IMR-90 (cell line): ENCODE results near the gene DHRS12. TPM values are rescaled to one million over a fixed set of nuclear protein-coding genes. Genes with fewer than 3 reads are reported as not detected.

Experiments used
- ATAC-seq: fragments of 200-7000 bp; cut with Tn5 transposase; 2 replicates; pipeline ENCODE4 v1.9.1; 2020; ENCODE audit warnings: low read depth, mild to moderate bottlenecking, moderate library complexity
- BruUV-seq: library from RNA; stranded (reverse); fragments of 400-500 nt; replicated peaks from 2 replicates; lab custom pipeline; 2021; lab: Mats Ljungman, UMichigan
- CTCF ChIA-PET: fragments of 300-600 bp; formaldehyde crosslinking; extraction: SDS; loops from one replicate; lab custom pipeline; 2021; ENCODE audit warnings: antibody characterized with exemption; lab: Yijun Ruan, JAX
- POLR2A ChIA-PET: fragments of 300-600 bp; sonication (Branson Sonifier 250); formaldehyde crosslinking; loops from one replicate; lab custom pipeline; 2022; ENCODE audit warnings: antibody characterized with exemption; ENCODE audit not compliant: unreplicated experiment; lab: Charles Lee
- DNase-seq: peaks from one replicate; pipeline ENCODE4 v3.0.0; 2013
- H2AFZ ChIP-seq: replicated peaks from 2 replicates; pipeline ENCODE3; 2013; ENCODE audit warnings: low read length, mild to moderate bottlenecking; ENCODE audit not compliant: poor library complexity
- H2AK5ac ChIP-seq: 2 replicates; pipeline ENCODE4 v1.6.1; 2013; ENCODE audit warnings: low read depth, low read length, inconsistent platforms
- H2AK9ac ChIP-seq: replicated peaks from 2 replicates; pipeline ENCODE3; 2013; ENCODE audit warnings: mild to moderate bottlenecking, low read depth, low read length, moderate library complexity; ENCODE audit not compliant: poor library complexity
- H2BK120ac ChIP-seq: 2 replicates; pipeline ENCODE4 v1.6.1; 2013; ENCODE audit warnings: low read depth, low read length, inconsistent platforms
- H2BK15ac ChIP-seq: 3 replicates; pipeline ENCODE4 v1.6.1; 2013; ENCODE audit warnings: low read depth, low read length, inconsistent platforms
- H2BK20ac ChIP-seq: 2 replicates; pipeline ENCODE4 v1.6.1; 2013; ENCODE audit warnings: low read depth, mild to moderate bottlenecking, inconsistent platforms, low read length, moderate library complexity
- H2BK5ac ChIP-seq: 2 replicates; pipeline ENCODE4 v1.6.1; 2013; ENCODE audit warnings: mild to moderate bottlenecking, low read depth, low read length, inconsistent platforms; ENCODE audit not compliant: poor library complexity, severe bottlenecking
- H3K14ac ChIP-seq: replicated peaks from 2 replicates; pipeline ENCODE4 v1.6.1; 2013; ENCODE audit warnings: low read depth, low read length, inconsistent platforms
- H3K18ac ChIP-seq: 2 replicates; pipeline ENCODE4 v1.6.1; 2013; ENCODE audit warnings: low read depth, low read length, control low read depth
- H3K23ac ChIP-seq: 2 replicates; pipeline ENCODE4 v1.6.1; 2013; ENCODE audit warnings: low read depth, low read length, inconsistent platforms
- H3K27ac ChIP-seq: 2 replicates; pipeline ENCODE4 v1.5.1; 2013; ENCODE audit warnings: mild to moderate bottlenecking, control low read depth, low read length; ENCODE audit not compliant: insufficient read depth
- H3K27me3 ChIP-seq: 2 replicates; pipeline ENCODE4 v1.6.1; 2013; ENCODE audit warnings: low read length; ENCODE audit not compliant: control insufficient read depth, insufficient read depth
- H3K36me3 ChIP-seq: 2 replicates; pipeline ENCODE4 v1.6.1; 2013; ENCODE audit warnings: low read length, mixed read lengths; ENCODE audit not compliant: control insufficient read depth, insufficient read depth
- H3K4ac ChIP-seq: 2 replicates; pipeline ENCODE4 v1.6.1; 2013; ENCODE audit warnings: low read depth, low read length, inconsistent platforms
- H3K4me1 ChIP-seq: 2 replicates; pipeline ENCODE4 v1.6.1; 2013; ENCODE audit warnings: low read length, mixed read lengths; ENCODE audit not compliant: control insufficient read depth, insufficient read depth
- H3K4me2 ChIP-seq: 2 replicates; pipeline ENCODE4 v1.6.1; 2013; ENCODE audit warnings: low read depth, mild to moderate bottlenecking, control low read depth, low read length, moderate library complexity
- H3K4me3 ChIP-seq: 2 replicates; pipeline ENCODE4 v1.5.1; 2013; ENCODE audit warnings: low read depth, mild to moderate bottlenecking, control low read depth, low read length, moderate library complexity; ENCODE audit not compliant: insufficient read depth
- H3K56ac ChIP-seq: 2 replicates; pipeline ENCODE4 v1.6.1; 2013; ENCODE audit warnings: low read length, inconsistent platforms; ENCODE audit not compliant: insufficient read depth; ENCODE audit errors: extremely low read depth
- H3K79me1 ChIP-seq, 2 experiments: 2 replicates each; pipeline ENCODE4 v1.6.1; 2013; ENCODE audit warnings: low read length in 2 of 2, inconsistent platforms in 1 of 2, low read depth in 1 of 2
- H3K9ac ChIP-seq: 2 replicates; pipeline ENCODE4 v1.6.1; 2013; ENCODE audit warnings: low read depth, low read length, control low read depth
- H3K9me1 ChIP-seq: 2 replicates; pipeline ENCODE4 v1.6.1; 2013; ENCODE audit warnings: low read length, inconsistent platforms; ENCODE audit not compliant: insufficient read depth
- H3K9me3 ChIP-seq: 2 replicates; pipeline ENCODE4 v1.6.1; 2013; ENCODE audit warnings: low read length; ENCODE audit not compliant: control insufficient read depth, insufficient read depth
- H4K20me1 ChIP-seq: 2 replicates; pipeline ENCODE4 v1.6.1; 2013; ENCODE audit warnings: low read length, inconsistent platforms; ENCODE audit not compliant: insufficient read depth
- H4K5ac ChIP-seq: 2 replicates; pipeline ENCODE4 v1.6.1; 2013; ENCODE audit warnings: mild to moderate bottlenecking, low read depth, low read length, control low read depth
- H4K8ac ChIP-seq, 2 experiments: 2 replicates each; pipeline ENCODE4 v1.6.1; 2013; ENCODE audit warnings: low read depth in 2 of 2, low read length in 2 of 2, control low read depth in 1 of 2, inconsistent platforms in 1 of 2
- H4K91ac ChIP-seq: 2 replicates; pipeline ENCODE4 v1.6.1; 2013; ENCODE audit warnings: low read depth, low read length, inconsistent platforms; ENCODE audit not compliant: insufficient read depth
- BHLHE40 ChIP-seq: fragments of 150-350 bp; IDR thresholded peaks from 2 replicates; pipeline ENCODE4 v1.6.1; 2016; ENCODE audit warnings: mild to moderate bottlenecking, low read depth, low read length
- CEBPB ChIP-seq: IDR thresholded peaks from 2 replicates; pipeline ENCODE4 v1.6.1; 2012; ENCODE audit warnings: low read depth, low read length, improper control_type of control experiment
- CHD1 ChIP-seq: IDR thresholded peaks from 2 replicates; pipeline ENCODE4 v1.6.1; 2012; ENCODE audit warnings: low read depth, low read length, improper control_type of control experiment
- CTCF ChIP-seq: conservative IDR thresholded peaks from 2 replicates; pipeline ENCODE4 v1.5.1; 2012; ENCODE audit warnings: mild to moderate bottlenecking, low read depth, low read length, improper control_type of control experiment
- ELK1 ChIP-seq: fragments of 150-350 bp; IDR thresholded peaks from 2 replicates; pipeline ENCODE4 v1.6.1; 2016; ENCODE audit warnings: low read depth, mild to moderate bottlenecking, low read length, moderate library complexity, borderline replicate concordance
- FOS ChIP-seq: fragments of 150-350 bp; IDR thresholded peaks from 2 replicates; pipeline ENCODE4 v1.6.1; 2016; ENCODE audit warnings: low read depth, low read length
- MAFK ChIP-seq: IDR thresholded peaks from 2 replicates; pipeline ENCODE4 v1.6.1; 2012; ENCODE audit warnings: low read depth, low read length, improper control_type of control experiment
- MAZ ChIP-seq: IDR thresholded peaks from 2 replicates; pipeline ENCODE4 v1.6.1; 2012; ENCODE audit warnings: low read depth, mild to moderate bottlenecking, low read length, improper control_type of control experiment, moderate library complexity, borderline replicate concordance
- MXI1 ChIP-seq: IDR thresholded peaks from 2 replicates; pipeline ENCODE4 v1.6.1; 2012; ENCODE audit warnings: low read depth, mild to moderate bottlenecking, low read length, moderate library complexity, borderline replicate concordance
- NFE2L2 ChIP-seq: fragments of 150-350 bp; IDR thresholded peaks from 2 replicates; pipeline ENCODE4 v1.6.1; 2016; ENCODE audit warnings: low read depth, mild to moderate bottlenecking, low read length
- POLR2A ChIP-seq: IDR thresholded peaks from 2 replicates; pipeline ENCODE4 v1.6.1; 2012; ENCODE audit warnings: mild to moderate bottlenecking, low read depth, low read length
- RAD21 ChIP-seq: IDR thresholded peaks from 2 replicates; pipeline ENCODE4 v1.6.1; 2012; ENCODE audit warnings: low read length, improper control_type of control experiment
- RCOR1 ChIP-seq: IDR thresholded peaks from 2 replicates; pipeline ENCODE4 v1.6.1; 2012; ENCODE audit warnings: mild to moderate bottlenecking, low read length, improper control_type of control experiment; ENCODE audit not compliant: insufficient replicate concordance
- RFX5 ChIP-seq: IDR thresholded peaks from 2 replicates; pipeline ENCODE4 v1.8.0; 2012; ENCODE audit warnings: low read depth, mild to moderate bottlenecking, low read length, moderate library complexity
- SMC3 ChIP-seq: fragments of 150-350 bp; IDR thresholded peaks from 2 replicates; pipeline ENCODE4 v1.6.1; 2016; ENCODE audit warnings: low read depth, mild to moderate bottlenecking, antibody characterized with exemption, low read length, moderate library complexity
- WGBS, 2 experiments: methylation state at CpG; one replicate each; pipeline versions ENCODE4 v1.1.5 to v1.1.7; 2013; ENCODE audit warnings: missing lambda C conversion rate in 2 of 2; ENCODE audit not compliant: insufficient read length in 1 of 2; ENCODE audit errors: extremely low coverage in 2 of 2; 5-methylcytosine and 5-hydroxymethylcytosine counted together
- dilution Hi-C: fragments of 300-500 bp; cut with HindIII; formaldehyde crosslinking; loops from one replicate; pipeline ENCODE4 v1.14.3; 2018; ENCODE audit warnings: low sequenced_read_pairs; ENCODE audit not compliant: unreplicated experiment
- in situ Hi-C: fragments of 300-500 bp; cut with MboI; formaldehyde crosslinking; loops from 3 replicates; pipeline ENCODE4 v1.14.3; 2019; ENCODE audit warnings: low sequenced_read_pairs, inconsistent platforms, mixed read lengths
- intact Hi-C: fragments of 100-400 bp; cut with micrococcal nuclease; formaldehyde crosslinking; loops from 2 replicates; pipeline ENCODE4 v1.10.0; 2022
- polyA plus RNA-seq, 3 experiments: library from polyadenylated mRNA; depleted of rRNA; stranded (reverse); fragments of >200 nt; gene quantifications; 2 replicates each; pipeline ENCODE4 v1.2.3, GENCODE V29; 2012; ENCODE audit warnings: low replicate concordance in 1 of 3
- total RNA-seq: library from RNA; depleted of rRNA; stranded (reverse); fragments of >200 nt; gene quantifications from 2 replicates; pipeline ENCODE4 v1.2.3, GENCODE V29; 2012
- TF ChIP-seq, protein P1 (sequence below): fragments of 150-350 bp; IDR thresholded peaks from 2 replicates; pipeline ENCODE4 v1.6.1; 2017; ENCODE audit warnings: mild to moderate bottlenecking, antibody characterized with exemption, low read length, low read depth

DHRS12 gene
- total and polyA plus RNA-seq, 2 of the 4 experiments (the other 2 are of a cell fraction): 1.3 to 1.6 TPM

GRCh38 chr13:51822106-51822815, 18.3 kb upstream of the DHRS12 start:
- Histone ChIP-seq H2AFZ (no peak overlapping the region), H3K4ac (no peak overlapping the region), H3K36me3 (no peaks in the 10 kb centered on the region), H4K8ac (no peak overlapping the region), H3K23ac (no peak overlapping the region), H4K91ac (no peak overlapping the region), H3K9ac (no peak overlapping the region), H2BK20ac (no peak overlapping the region), H3K4me1 (no peaks in the 10 kb centered on the region), H3K4me3 (no peak overlapping the region), H3K9me1 (no peaks in the 10 kb centered on the region), H2BK120ac (no peak overlapping the region), H2AK5ac (no peak overlapping the region), H3K18ac (no peak overlapping the region), H2BK15ac (no peak overlapping the region), H3K79me1 (no peaks in the 10 kb centered on the region), H2BK5ac (no peak overlapping the region), H3K27ac (no peak overlapping the region), H4K5ac (no peak overlapping the region), H3K14ac (no peak overlapping the region), H4K20me1 (no peaks in the 10 kb centered on the region), H2AK9ac (no peak overlapping the region), H3K4me2 (no peak overlapping the region), H3K56ac (no peak overlapping the region), H3K27me3 (peaks cover 70% of the 10 kb centered on the region), H3K9me3 (no peaks in the 10 kb centered on the region)
- CTCF ChIA-PET: no interaction called here
- POLR2A ChIA-PET: no interaction called here
- intact Hi-C loops (no loop called here), dilution Hi-C loops (no loop called here), in situ Hi-C loops (no loop called here)
- TF ChIP-seq NFE2L2: no peak
- no peak for TF ChIP-seq MXI1
- TF ChIP-seq RCOR1: no peak
- no peak for TF ChIP-seq SMC3
- no peak for TF ChIP-seq POLR2A
- no peak for TF ChIP-seq BHLHE40
- TF ChIP-seq, protein P1, sequence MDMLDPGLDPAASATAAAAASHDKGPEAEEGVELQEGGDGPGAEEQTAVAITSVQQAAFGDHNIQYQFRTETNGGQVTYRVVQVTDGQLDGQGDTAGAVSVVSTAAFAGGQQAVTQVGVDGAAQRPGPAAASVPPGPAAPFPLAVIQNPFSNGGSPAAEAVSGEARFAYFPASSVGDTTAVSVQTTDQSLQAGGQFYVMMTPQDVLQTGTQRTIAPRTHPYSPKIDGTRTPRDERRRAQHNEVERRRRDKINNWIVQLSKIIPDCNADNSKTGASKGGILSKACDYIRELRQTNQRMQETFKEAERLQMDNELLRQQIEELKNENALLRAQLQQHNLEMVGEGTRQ: no peak
- no peak for TF ChIP-seq MAFK
- TF ChIP-seq CTCF: no peak
- no peak for TF ChIP-seq CEBPB
- no peak for TF ChIP-seq RAD21
- TF ChIP-seq FOS: no peak
- TF ChIP-seq ELK1: no peak
- TF ChIP-seq MAZ: no peak
- TF ChIP-seq RFX5: no peak
- no peak for TF ChIP-seq CHD1
- DNase-seq (no peak), ATAC-seq (no peak)
- whole genome bisulfite sequencing, 2 experiments: 73% methylated on average over 5 of the region's 13 CpGs; no CpG with 5 or more reads in 1 of the 2 experiments
- no TSS peak for BruUV-seq
